ENCODE results near the gene SENP1.

SENP1 gene

GRCh38 chr12:48110691-48111311 is 4.9 kb upstream of the SENP1 start:
- Histone ChIP-seq H3K9me3 (ENCODE audit: control insufficient read depth in 1 of 2, low read length in 2 of 2) (no peaks in the 10 kb centered on the region), H3K4me1 (ENCODE audit: control insufficient read depth in 1 of 2, insufficient read depth in 2 of 2, low read length in 2 of 2) (peaks cover 7% of the 10 kb centered on the region in 2 donors), H3K27ac (ENCODE audit: low read length) (no peak overlapping the region), H3K36me3 (ENCODE audit: control insufficient read depth in 1 of 2, insufficient read depth in 2 of 2, low read length in 2 of 2) (no peaks in the 10 kb centered on the region), H3K4me3 (ENCODE audit: low read depth in 1 of 2, low read length in 2 of 2) (no peak overlapping the region), H3K27me3 (ENCODE audit: low read depth, low read length) (no peaks in the 10 kb centered on the region)

- H3K4me1 ChIP-seq (ENCODE audit: control insufficient read depth in 1 of 2, insufficient read depth in 2 of 2, low read length in 2 of 2) = peaks cover 14 to 16% of the 10 kb centered on the region in 2 donors
- H3K27me3 ChIP-seq (ENCODE audit: low read depth, low read length) = no peaks in the 10 kb centered on the region
- H3K27ac ChIP-seq (ENCODE audit: low read length) = no peak overlapping the region
- H3K4me3 ChIP-seq (ENCODE audit: low read depth in 1 of 2, low read length in 2 of 2) = no peak overlapping the region
- no peaks in the 10 kb centered on the region for H3K36me3 ChIP-seq (ENCODE audit: control insufficient read depth in 1 of 2, insufficient read depth in 2 of 2, low read length in 2 of 2)
- H3K9me3 ChIP-seq (ENCODE audit: control insufficient read depth in 1 of 2, low read length in 2 of 2) = no peaks in the 10 kb centered on the region
Measured at GRCh38 chr12:48109424-48109823, 3.5 kb upstream of the SENP1 start.

GRCh38 chr12:48106681-48107613 is 1.1 kb upstream of the SENP1 start:
- Histone ChIP-seq H3K9me3 (ENCODE audit: control insufficient read depth in 1 of 2, low read length in 2 of 2) (no peaks in the 10 kb centered on the region), H3K36me3 (ENCODE audit: control insufficient read depth in 1 of 2, insufficient read depth in 2 of 2, low read length in 2 of 2) (no peaks in the 10 kb centered on the region), H3K27me3 (ENCODE audit: low read depth, low read length) (no peaks in the 10 kb centered on the region), H3K27ac (ENCODE audit: low read length) (peak overlapping the region; percentile 94), H3K4me3 (ENCODE audit: low read depth in 1 of 2, low read length in 2 of 2) (peak overlapping the region; percentile 76 to 91), H3K4me1 (ENCODE audit: control insufficient read depth in 1 of 2, insufficient read depth in 2 of 2, low read length in 2 of 2) (peaks cover 18 to 21% of the 10 kb centered on the region in 2 donors)

GRCh38 chr12:48105321-48105866 is 485 bp downstream of the SENP1 start:
- Histone ChIP-seq H3K4me1 (ENCODE audit: control insufficient read depth in 1 of 2, insufficient read depth in 2 of 2, low read length in 2 of 2) (peaks cover 18 to 21% of the 10 kb centered on the region in 2 donors), H3K9me3 (ENCODE audit: control insufficient read depth in 1 of 2, low read length in 2 of 2) (no peaks in the 10 kb centered on the region), H3K36me3 (ENCODE audit: control insufficient read depth in 1 of 2, insufficient read depth in 2 of 2, low read length in 2 of 2) (no peaks in the 10 kb centered on the region), H3K4me3 (ENCODE audit: low read depth in 1 of 2, low read length in 2 of 2) (peak overlapping the region; percentile 76 to 91), H3K27me3 (ENCODE audit: low read depth, low read length) (no peaks in the 10 kb centered on the region), H3K27ac (ENCODE audit: low read length) (peak overlapping the region; percentile 94)

GRCh38 chr12:48104531-48104930 is 1.3 kb downstream of the SENP1 start:
- H3K4me1 ChIP-seq (ENCODE audit: control insufficient read depth in 1 of 2, insufficient read depth in 2 of 2, low read length in 2 of 2) = peaks cover 18 to 21% of the 10 kb centered on the region in 2 donors
- H3K27me3 ChIP-seq (ENCODE audit: low read depth, low read length) = no peaks in the 10 kb centered on the region
- no peaks in the 10 kb centered on the region for H3K9me3 ChIP-seq (ENCODE audit: control insufficient read depth in 1 of 2, low read length in 2 of 2)
- H3K36me3 ChIP-seq (ENCODE audit: control insufficient read depth in 1 of 2, insufficient read depth in 2 of 2, low read length in 2 of 2) = no peaks in the 10 kb centered on the region
- no peak overlapping the region for H3K27ac ChIP-seq (ENCODE audit: low read length)
- peak overlapping the region; percentile 76 to 91 for H3K4me3 ChIP-seq (ENCODE audit: low read depth in 1 of 2, low read length in 2 of 2)

GRCh38 chr12:48092611-48093010 is 13.3 kb downstream of the SENP1 start:
- H3K9me3 ChIP-seq (ENCODE audit: control insufficient read depth in 1 of 2, low read length in 2 of 2) = no peaks in the 10 kb centered on the region
- H3K4me3 ChIP-seq (ENCODE audit: low read depth in 1 of 2, low read length in 2 of 2) = no peak overlapping the region
- H3K36me3 ChIP-seq (ENCODE audit: control insufficient read depth in 1 of 2, insufficient read depth in 2 of 2, low read length in 2 of 2) = peaks cover 31 to 54% of the 10 kb centered on the region in 2 donors
- H3K4me1 ChIP-seq (ENCODE audit: control insufficient read depth in 1 of 2, insufficient read depth in 2 of 2, low read length in 2 of 2) = no peaks in the 10 kb centered on the region
- H3K27ac ChIP-seq (ENCODE audit: low read length) = no peak overlapping the region
- no peaks in the 10 kb centered on the region for H3K27me3 ChIP-seq (ENCODE audit: low read depth, low read length)

GRCh38 chr12:48086327-48086726 is 19.6 kb downstream of the SENP1 start:
- Histone ChIP-seq H3K4me1 (ENCODE audit: control insufficient read depth in 1 of 2, insufficient read depth in 2 of 2, low read length in 2 of 2) (no peaks in the 10 kb centered on the region), H3K4me3 (ENCODE audit: low read depth in 1 of 2, low read length in 2 of 2) (no peak overlapping the region), H3K27ac (ENCODE audit: low read length) (no peak overlapping the region), H3K27me3 (ENCODE audit: low read depth, low read length) (no peaks in the 10 kb centered on the region), H3K9me3 (ENCODE audit: control insufficient read depth in 1 of 2, low read length in 2 of 2) (no peaks in the 10 kb centered on the region), H3K36me3 (ENCODE audit: control insufficient read depth in 1 of 2, insufficient read depth in 2 of 2, low read length in 2 of 2) (peaks cover 28 to 50% of the 10 kb centered on the region in 2 donors)

- H3K4me1 ChIP-seq (ENCODE audit: control insufficient read depth in 1 of 2, insufficient read depth in 2 of 2, low read length in 2 of 2) = no peaks in the 10 kb centered on the region
- no peaks in the 10 kb centered on the region for H3K27me3 ChIP-seq (ENCODE audit: low read depth, low read length)
- H3K27ac ChIP-seq (ENCODE audit: low read length) = no peak overlapping the region
- H3K4me3 ChIP-seq (ENCODE audit: low read depth in 1 of 2, low read length in 2 of 2) = no peak overlapping the region
- no peaks in the 10 kb centered on the region for H3K9me3 ChIP-seq (ENCODE audit: control insufficient read depth in 1 of 2, low read length in 2 of 2)
- peaks cover 36 to 56% of the 10 kb centered on the region in 2 donors for H3K36me3 ChIP-seq (ENCODE audit: control insufficient read depth in 1 of 2, insufficient read depth in 2 of 2, low read length in 2 of 2)
Measured at GRCh38 chr12:48084841-48085460, 20.9 kb downstream of the SENP1 start.

- H3K4me3 ChIP-seq (ENCODE audit: low read depth in 1 of 2, low read length in 2 of 2) = no peak overlapping the region
- H3K9me3 ChIP-seq (ENCODE audit: control insufficient read depth in 1 of 2, low read length in 2 of 2) = no peaks in the 10 kb centered on the region
- H3K27me3 ChIP-seq (ENCODE audit: low read depth, low read length) = no peaks in the 10 kb centered on the region
- H3K4me1 ChIP-seq (ENCODE audit: control insufficient read depth in 1 of 2, insufficient read depth in 2 of 2, low read length in 2 of 2) = no peaks in the 10 kb centered on the region
- H3K36me3 ChIP-seq (ENCODE audit: control insufficient read depth in 1 of 2, insufficient read depth in 2 of 2, low read length in 2 of 2) = peaks cover 33 to 52% of the 10 kb centered on the region in 2 donors
- H3K27ac ChIP-seq (ENCODE audit: low read length) = no peak overlapping the region
Measured at GRCh38 chr12:48084066-48084465, 21.8 kb downstream of the SENP1 start.

GRCh38 chr12:48080821-48081220 is 25.1 kb downstream of the SENP1 start:
- H3K36me3 ChIP-seq (ENCODE audit: control insufficient read depth in 1 of 2, insufficient read depth in 2 of 2, low read length in 2 of 2) = peaks cover 28 to 35% of the 10 kb centered on the region in 2 donors
- no peaks in the 10 kb centered on the region for H3K27me3 ChIP-seq (ENCODE audit: low read depth, low read length)
- no peak overlapping the region for H3K4me3 ChIP-seq (ENCODE audit: low read depth in 1 of 2, low read length in 2 of 2)
- H3K27ac ChIP-seq (ENCODE audit: low read length) = no peak overlapping the region
- H3K9me3 ChIP-seq (ENCODE audit: control insufficient read depth in 1 of 2, low read length in 2 of 2) = no peaks in the 10 kb centered on the region
- no peaks in the 10 kb centered on the region for H3K4me1 ChIP-seq (ENCODE audit: control insufficient read depth in 1 of 2, insufficient read depth in 2 of 2, low read length in 2 of 2)

GRCh38 chr12:48080285-48080684 is 25.6 kb downstream of the SENP1 start:
- Histone ChIP-seq H3K9me3 (ENCODE audit: control insufficient read depth in 1 of 2, low read length in 2 of 2) (no peaks in the 10 kb centered on the region), H3K4me1 (ENCODE audit: control insufficient read depth in 1 of 2, insufficient read depth in 2 of 2, low read length in 2 of 2) (no peaks in the 10 kb centered on the region), H3K27ac (ENCODE audit: low read length) (no peak overlapping the region), H3K4me3 (ENCODE audit: low read depth in 1 of 2, low read length in 2 of 2) (no peak overlapping the region), H3K27me3 (ENCODE audit: low read depth, low read length) (no peaks in the 10 kb centered on the region), H3K36me3 (ENCODE audit: control insufficient read depth in 1 of 2, insufficient read depth in 2 of 2, low read length in 2 of 2) (peaks cover 25 to 32% of the 10 kb centered on the region in 2 donors)
